Prostate gland (tissue), 2 donors: ENCODE measurements around the gene CEP152. TPM values are rescaled to one million over a fixed set of nuclear protein-coding genes. Genes with fewer than 3 reads are reported as not detected.

Experiments used
- DNase-seq: peaks from one replicate; pipeline ENCODE4 v3.0.0-alpha.2; 2019; ENCODE audit warnings: low spot score
- H3K27ac ChIP-seq, 2 donors: fragments of 200-600 bp; sonication (generic); 2 replicates each; pipeline ENCODE4 v1.5.1; 2017 to 2019
- H3K27me3 ChIP-seq: fragments of 200-600 bp; sonication (generic); replicated peaks from 2 replicates; pipeline ENCODE4 v1.5.1; 2019; ENCODE audit not compliant: insufficient read depth
- H3K36me3 ChIP-seq, 2 donors: fragments of 200-600 bp; sonication (generic); 1 replicate in 1 of 2; 2 replicates in 1 of 2; pipeline versions ENCODE4 v1.5.1 to v1.8.1; 2017 to 2019
- H3K4me1 ChIP-seq: fragments of 200-600 bp; sonication (generic); replicated peaks from 2 replicates; pipeline ENCODE4 v1.5.1; 2019
- H3K4me3 ChIP-seq, 2 donors: fragments of 200-600 bp; sonication (generic); 2 replicates each; pipeline ENCODE4 v1.5.1; 2017 to 2019
- H3K9me3 ChIP-seq: fragments of 200-600 bp; sonication (generic); 2 replicates; pipeline ENCODE4 v1.5.1; 2017
- POLR2A ChIP-seq: fragments of 450-650 bp; IDR thresholded peaks from one replicate; pipeline ENCODE4 v1.6.1; 2016; ENCODE audit warnings: antibody characterized with exemption, mild to moderate bottlenecking
- POLR2AphosphoS5 ChIP-seq: sonication (generic); formaldehyde crosslinking; IDR thresholded peaks from one replicate; pipeline ENCODE4 v1.6.1; 2017; ENCODE audit warnings: antibody characterized with exemption
- WGBS: methylation state at CpG from one replicate; pipeline ENCODE4 v1.1.5; 2018; 5-methylcytosine and 5-hydroxymethylcytosine counted together
- intact Hi-C: fragments of 100-400 bp; cut with DNase I; formaldehyde crosslinking; loops from one replicate; pipeline ENCODE4 v1.14.2; 2022
- total RNA-seq, 2 donors: library from RNA; depleted of rRNA; stranded (reverse); fragments of >200 nt; gene quantifications; one replicate each; pipeline ENCODE4 v1.1.0, GENCODE V29; 2016
- TF ChIP-seq, protein P1 (sequence below), 4 experiments: fragments of 200-600 bp in 2 of 4; fragments of 450-650 bp in 2 of 4; sonication (generic) in 2 of 4; IDR thresholded peaks; 1 replicate in 3 of 4; 2 replicates in 1 of 4; pipeline ENCODE4 v1.5.1; 2016 to 2019; ENCODE audit warnings: antibody characterized with exemption in 4 of 4, mild to moderate bottlenecking in 2 of 4, moderate library complexity in 2 of 4

Gene CEP152
- total RNA-seq, 2 donors from 2014 or later: 5.9 to 9.0 TPM

- Histone ChIP-seq H3K27ac (no peak overlapping the region), H3K4me3 (no peak overlapping the region), H3K4me1 (no peaks in the 10 kb centered on the region), H3K9me3 (no peaks in the 10 kb centered on the region), H3K36me3 (no peaks in the 10 kb centered on the region), H3K27me3 (no peaks in the 10 kb centered on the region)
- TF ChIP-seq, protein P1, sequence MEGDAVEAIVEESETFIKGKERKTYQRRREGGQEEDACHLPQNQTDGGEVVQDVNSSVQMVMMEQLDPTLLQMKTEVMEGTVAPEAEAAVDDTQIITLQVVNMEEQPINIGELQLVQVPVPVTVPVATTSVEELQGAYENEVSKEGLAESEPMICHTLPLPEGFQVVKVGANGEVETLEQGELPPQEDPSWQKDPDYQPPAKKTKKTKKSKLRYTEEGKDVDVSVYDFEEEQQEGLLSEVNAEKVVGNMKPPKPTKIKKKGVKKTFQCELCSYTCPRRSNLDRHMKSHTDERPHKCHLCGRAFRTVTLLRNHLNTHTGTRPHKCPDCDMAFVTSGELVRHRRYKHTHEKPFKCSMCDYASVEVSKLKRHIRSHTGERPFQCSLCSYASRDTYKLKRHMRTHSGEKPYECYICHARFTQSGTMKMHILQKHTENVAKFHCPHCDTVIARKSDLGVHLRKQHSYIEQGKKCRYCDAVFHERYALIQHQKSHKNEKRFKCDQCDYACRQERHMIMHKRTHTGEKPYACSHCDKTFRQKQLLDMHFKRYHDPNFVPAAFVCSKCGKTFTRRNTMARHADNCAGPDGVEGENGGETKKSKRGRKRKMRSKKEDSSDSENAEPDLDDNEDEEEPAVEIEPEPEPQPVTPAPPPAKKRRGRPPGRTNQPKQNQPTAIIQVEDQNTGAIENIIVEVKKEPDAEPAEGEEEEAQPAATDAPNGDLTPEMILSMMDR (IDR thresholded peaks at IDR 0.05): no peak
- TF ChIP-seq POLR2AphosphoS5 (no peak), POLR2A (no peak)
- 70% methylated on average over 6 of the region's 6 CpGs for WGBS
- intact Hi-C loops: no loop called here
- no peak for DNase-seq
Measured at GRCh38 chr15:48842501-48842900, 31.6 kb upstream of the CEP152 start.

- H3K36me3 ChIP-seq: no peaks in the 10 kb centered on the region
- no peaks in the 10 kb centered on the region for H3K9me3 ChIP-seq
- WGBS: 59% methylated on average over 5 of the region's 5 CpGs
- no peak overlapping the region for H3K4me3 ChIP-seq
- TF ChIP-seq POLR2A (no peak), POLR2AphosphoS5 (no peak)
- TF ChIP-seq, protein P1 (IDR thresholded peaks at IDR 0.05): no peak
- intact Hi-C loops: no loop called here
- DNase-seq: no peak
- H3K4me1 ChIP-seq: no peaks in the 10 kb centered on the region
- no peak overlapping the region for H3K27ac ChIP-seq
- no peaks in the 10 kb centered on the region for H3K27me3 ChIP-seq
Measured at GRCh38 chr15:48834756-48835155, 23.9 kb upstream of the CEP152 start.

GRCh38 chr15:48833526-48834239, 22.8 kb upstream of the CEP152 start:
- no peak for DNase-seq
- no peaks in the 10 kb centered on the region for H3K9me3 ChIP-seq
- TF ChIP-seq POLR2AphosphoS5 (no peak), POLR2A (no peak)
- TF ChIP-seq, protein P1 (IDR thresholded peaks at IDR 0.05): no peak

GRCh38 chr15:48832648-48833047, 21.8 kb upstream of the CEP152 start:
- DNase-seq: no peak
- H3K27ac ChIP-seq: no peak overlapping the region
- intact Hi-C loops: no loop called here
- no peaks in the 10 kb centered on the region for H3K27me3 ChIP-seq
- H3K36me3 ChIP-seq: no peaks in the 10 kb centered on the region
- H3K9me3 ChIP-seq: no peaks in the 10 kb centered on the region
- no peaks in the 10 kb centered on the region for H3K4me1 ChIP-seq
- no peak for TF ChIP-seq POLR2A
- no peak for TF ChIP-seq POLR2AphosphoS5
- TF ChIP-seq, protein P1 (IDR thresholded peaks at IDR 0.05): no peak
- no peak overlapping the region for H3K4me3 ChIP-seq

More at GRCh38 chr15:48833526-48834239, 22.8 kb upstream of the CEP152 start:
- no peak overlapping the region for H3K4me3 ChIP-seq
- no peaks in the 10 kb centered on the region for H3K4me1 ChIP-seq
- no peaks in the 10 kb centered on the region for H3K27me3 ChIP-seq
- H3K36me3 ChIP-seq: no peaks in the 10 kb centered on the region
- intact Hi-C loops: no loop called here
- H3K27ac ChIP-seq: no peak overlapping the region

GRCh38 chr15:48828906-48829305, 18.0 kb upstream of the CEP152 start:
- no peaks in the 10 kb centered on the region for H3K4me1 ChIP-seq
- DNase-seq: no peak

More at GRCh38 chr15:48828906-48829305, 18.0 kb upstream of the CEP152 start:
- TF ChIP-seq, protein P1 (IDR thresholded peaks at IDR 0.05): no peak
- TF ChIP-seq POLR2AphosphoS5 (no peak), POLR2A (no peak)
- Histone ChIP-seq H3K9me3 (no peaks in the 10 kb centered on the region), H3K4me3 (no peak overlapping the region), H3K27ac (no peak overlapping the region), H3K27me3 (no peaks in the 10 kb centered on the region), H3K36me3 (no peaks in the 10 kb centered on the region)
- intact Hi-C loops: no loop called here
